HG03460 (cell line): Measurements from ENCODE around the gene SLC10A2.
"Not testable (repeated sequence)": the region's sequence is repeated elsewhere in the genome, so short reads cannot be mapped to it uniquely, and the experiment has no call there.

ENCODE experiments used
- ATAC-seq: cut with Tn5 transposase; IDR thresholded peaks from one replicate; pipeline ENCODE4 v1.9.1; 2021; ENCODE audit not compliant: unreplicated experiment

The SLC10A2 gene

GRCh38 chr13:103066079-103066780 lies at the start of gene SLC10A2:
Gene SLC10A2 (minus strand): TSS chr13:103066417. CDS start chr13:103066249, 168 bp downstream.
- no peak for ATAC-seq

GRCh38 chr13:103107580-103107979 lies 41.4 kb upstream of the SLC10A2 start:
- no peak for ATAC-seq

- no peak for ATAC-seq
These were observed 38.1 kb upstream of the SLC10A2 start for GRCh38 chr13:103104340-103104739.

GRCh38 chr13:103103456-103103855 lies 37.2 kb upstream of the SLC10A2 start:
- not testable (repeated sequence) for ATAC-seq

- no peak for ATAC-seq
These were observed 36.3 kb upstream of the SLC10A2 start for GRCh38 chr13:103102482-103102881.

- ATAC-seq = no peak
These were observed 35.7 kb upstream of the SLC10A2 start for GRCh38 chr13:103101901-103102300.

GRCh38 chr13:103101500-103101899 lies 35.3 kb upstream of the SLC10A2 start:
- no peak for ATAC-seq

- ATAC-seq = no peak
These were observed 34.6 kb upstream of the SLC10A2 start for GRCh38 chr13:103100830-103101229.

- ATAC-seq = no peak
These were observed 33.6 kb upstream of the SLC10A2 start for GRCh38 chr13:103099722-103100293.

- no peak for ATAC-seq
These were observed 32.3 kb upstream of the SLC10A2 start for GRCh38 chr13:103098535-103098934.

- ATAC-seq = no peak
These were observed 31.2 kb upstream of the SLC10A2 start for GRCh38 chr13:103097366-103097928.

- not testable (repeated sequence) for ATAC-seq
These were observed 27.4 kb upstream of the SLC10A2 start for GRCh38 chr13:103093649-103094048.

GRCh38 chr13:103087275-103087674 lies 21.1 kb upstream of the SLC10A2 start:
- no peak for ATAC-seq

GRCh38 chr13:103081435-103081834 lies 15.2 kb upstream of the SLC10A2 start:
- no peak for ATAC-seq

GRCh38 chr13:103078158-103078557 lies 11.9 kb upstream of the SLC10A2 start:
- peak; percentile 97 for ATAC-seq

GRCh38 chr13:103068836-103069235 lies 2.6 kb upstream of the SLC10A2 start:
- ATAC-seq = no peak

- peak; percentile 51 for ATAC-seq
These were observed 1.7 kb upstream of the SLC10A2 start for GRCh38 chr13:103067751-103068555.

GRCh38 chr13:103066781-103067345 lies 646 bp upstream of the SLC10A2 start:
- no peak for ATAC-seq

- ATAC-seq = no peak
These were observed 2.8 kb downstream of the SLC10A2 start for GRCh38 chr13:103063376-103063775.

- ATAC-seq = no peak
These were observed 4.1 kb downstream of the SLC10A2 start for GRCh38 chr13:103062079-103062478.

- ATAC-seq = no peak
These were observed 10.2 kb downstream of the SLC10A2 start for GRCh38 chr13:103056008-103056407.
